ENCODE measurements around the gene NADK2.
"Not testable (repeated sequence)": the region's sequence is repeated elsewhere in the genome, so short reads cannot be mapped to it uniquely, and the experiment has no call there.

The NADK2 gene

DNA sequence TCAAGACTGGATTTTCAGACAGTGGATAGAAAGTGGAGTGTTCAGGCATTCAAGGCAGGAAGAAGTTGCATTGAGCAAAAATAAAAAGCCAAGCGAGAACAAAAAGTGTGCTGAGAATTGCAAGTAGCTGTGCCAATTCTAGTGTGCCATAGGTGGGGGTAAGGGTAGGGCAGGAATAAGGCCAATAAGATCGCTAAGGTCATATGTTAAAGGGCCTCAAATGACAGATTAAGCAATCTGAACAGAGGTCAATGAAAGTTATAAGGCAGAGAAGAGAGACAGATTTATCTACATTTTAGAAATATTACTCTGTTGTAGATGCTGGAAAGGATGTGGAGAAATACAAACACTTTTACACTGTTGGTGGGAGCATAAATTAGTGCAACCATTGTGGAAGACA lies 36.4 kb downstream of the NADK2 start:
- no peak for DNase-seq

DNA sequence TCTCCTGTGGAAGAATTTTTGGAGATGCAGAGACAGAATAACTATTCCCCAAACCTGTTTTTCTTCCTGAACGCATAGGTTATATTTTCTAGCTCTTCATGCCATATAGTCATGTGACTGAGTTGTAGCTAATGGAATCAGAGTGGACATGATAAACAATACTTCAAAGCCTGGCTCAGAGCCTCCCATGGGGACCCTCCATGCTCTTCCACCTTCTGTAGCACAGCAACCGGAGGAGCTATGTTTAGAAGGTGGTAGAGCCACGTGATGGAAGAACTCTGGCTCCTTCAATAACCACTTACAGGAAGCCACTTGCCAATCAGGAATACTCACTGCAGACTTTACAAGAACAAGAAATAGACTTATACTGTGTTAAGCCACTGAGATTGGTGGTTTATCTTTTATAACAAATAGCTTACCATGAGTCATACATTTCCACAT lies 39.2 kb downstream of the NADK2 start:
- DNase-seq: no peak

DNA sequence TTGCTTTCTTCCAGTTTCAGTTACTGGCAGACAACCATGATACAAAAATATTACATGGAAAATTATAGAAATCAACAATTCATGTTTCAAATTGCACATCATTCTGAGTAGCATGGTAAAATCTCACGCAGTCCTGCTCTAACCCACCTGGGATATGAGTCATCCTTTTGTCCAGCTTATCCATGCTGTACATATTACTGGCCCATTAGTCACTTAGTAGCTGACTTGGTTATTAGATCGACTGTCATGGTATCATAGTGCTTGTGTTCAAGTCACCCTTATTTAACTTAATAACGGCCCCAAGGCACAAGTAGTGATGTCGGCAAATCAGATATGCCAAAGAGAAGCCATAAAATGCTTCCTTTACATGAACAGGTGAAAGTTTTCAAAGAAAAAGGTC lies 41.2 kb downstream of the NADK2 start:
- no peak for DNase-seq

DNA sequence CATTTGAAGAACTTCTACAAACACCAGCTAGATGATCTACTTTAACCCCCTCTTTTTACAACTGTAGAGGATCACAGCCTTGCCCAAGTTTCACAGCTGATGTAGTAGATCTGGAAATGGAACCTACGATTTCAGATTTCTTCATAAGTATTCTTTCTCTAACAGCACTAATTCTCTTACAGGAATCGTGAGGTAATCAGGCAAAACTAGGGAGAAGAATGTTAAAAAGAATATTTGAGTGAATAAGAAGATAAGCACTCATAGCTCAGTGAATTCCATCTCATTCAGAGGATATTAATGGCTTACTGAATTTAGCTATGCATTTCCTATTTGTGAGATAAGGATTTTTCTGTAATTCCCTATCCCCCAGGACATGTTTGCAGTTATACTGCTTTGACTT lies 42.1 kb downstream of the NADK2 start:
- no peak for DNase-seq

DNA sequence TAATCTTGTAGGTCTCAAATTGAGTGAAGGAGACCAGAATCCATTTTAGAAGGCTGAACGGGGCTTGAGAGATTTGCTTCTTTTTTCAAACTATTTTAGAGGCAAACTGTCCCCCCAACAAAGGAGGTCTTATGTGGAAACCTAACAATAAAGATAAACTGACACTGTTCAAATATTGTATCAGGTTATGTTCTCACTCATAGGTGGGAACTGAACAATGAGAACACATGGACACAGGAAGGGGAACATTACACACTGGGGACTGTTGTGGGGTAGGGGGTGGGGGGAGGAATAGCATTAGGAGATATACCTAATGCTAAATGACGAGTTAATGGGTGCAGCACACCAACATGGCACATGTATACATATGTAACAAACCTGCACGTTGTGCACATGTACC lies 42.9 kb downstream of the NADK2 start:
- DNase-seq: not testable (repeated sequence)

DNA sequence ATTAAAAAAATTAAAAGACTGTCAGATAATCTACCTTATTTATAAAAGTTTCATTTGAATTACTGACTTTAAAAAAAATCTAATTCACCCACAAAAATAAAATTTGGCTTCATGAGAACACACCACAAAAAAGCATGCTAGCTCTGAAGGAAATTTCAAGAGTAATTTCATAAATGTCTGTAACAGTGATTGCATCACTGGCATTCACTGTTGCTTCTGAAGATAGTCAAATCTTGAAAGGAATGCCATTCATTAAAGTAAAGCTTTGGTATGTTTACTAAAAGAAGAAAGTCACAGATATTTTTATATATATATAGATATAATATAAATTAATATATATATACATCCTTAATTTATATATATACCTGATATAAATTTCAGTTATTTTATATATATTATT lies 43.4 kb downstream of the NADK2 start:
- no peak for DNase-seq

DNA sequence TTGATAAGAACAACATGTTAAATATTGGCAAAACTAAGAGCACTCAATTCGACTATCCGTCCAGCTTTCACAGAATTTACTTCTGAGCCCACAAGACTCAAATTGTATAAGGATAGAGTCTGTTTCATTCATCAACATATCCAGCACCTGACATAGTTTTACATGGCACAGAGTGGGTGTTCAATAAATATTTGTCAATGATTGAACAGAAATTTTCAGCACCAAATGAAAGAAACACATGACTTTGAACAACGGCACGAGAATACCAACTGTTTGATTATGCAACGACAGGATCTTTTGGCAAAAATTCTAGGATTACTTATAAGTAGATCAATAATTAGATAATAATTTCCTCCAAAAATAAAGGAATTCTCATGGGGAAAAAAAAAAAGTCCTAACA lies 48.0 kb downstream of the NADK2 start:
- no peak for DNase-seq

DNA sequence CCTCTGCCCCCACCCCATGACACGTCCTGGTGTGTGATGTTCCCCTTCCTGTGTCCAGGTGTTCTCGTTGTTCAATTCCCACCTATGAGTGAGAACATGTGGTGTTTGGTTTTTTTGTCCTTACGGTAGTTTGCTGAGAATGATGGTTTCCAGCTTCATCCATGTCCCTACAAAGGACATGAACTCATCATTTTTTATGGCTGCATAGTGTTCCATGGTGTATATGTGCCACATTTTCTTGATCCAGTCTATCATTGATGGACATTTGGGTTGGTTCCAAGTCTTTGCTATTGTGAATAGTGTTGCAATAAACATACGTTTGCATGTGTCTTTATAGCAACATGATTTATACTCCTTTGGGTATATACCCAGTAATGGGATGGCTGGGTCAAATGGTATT lies 57.3 kb downstream of the NADK2 start:
- DNase-seq: not testable (repeated sequence)

DNA sequence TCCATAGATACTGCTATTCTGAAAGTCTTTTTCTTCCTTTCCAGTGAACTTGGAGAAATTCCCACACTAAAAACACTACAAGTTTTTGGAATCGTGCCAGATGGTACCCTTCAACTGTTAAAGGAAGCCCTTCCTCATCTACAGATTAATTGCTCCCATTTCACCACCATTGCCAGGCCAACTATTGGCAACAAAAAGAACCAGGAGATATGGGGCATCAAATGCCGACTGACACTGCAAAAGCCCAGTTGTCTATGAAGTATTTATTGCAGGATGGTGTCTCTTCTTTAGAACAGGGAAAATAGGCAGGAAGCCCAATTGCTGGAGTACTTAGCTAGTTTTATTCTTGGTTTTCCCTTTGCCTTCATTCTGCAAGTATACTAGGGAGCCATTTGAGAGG lies 60.0 kb downstream of the NADK2 start:
- no peak for DNase-seq

DNA sequence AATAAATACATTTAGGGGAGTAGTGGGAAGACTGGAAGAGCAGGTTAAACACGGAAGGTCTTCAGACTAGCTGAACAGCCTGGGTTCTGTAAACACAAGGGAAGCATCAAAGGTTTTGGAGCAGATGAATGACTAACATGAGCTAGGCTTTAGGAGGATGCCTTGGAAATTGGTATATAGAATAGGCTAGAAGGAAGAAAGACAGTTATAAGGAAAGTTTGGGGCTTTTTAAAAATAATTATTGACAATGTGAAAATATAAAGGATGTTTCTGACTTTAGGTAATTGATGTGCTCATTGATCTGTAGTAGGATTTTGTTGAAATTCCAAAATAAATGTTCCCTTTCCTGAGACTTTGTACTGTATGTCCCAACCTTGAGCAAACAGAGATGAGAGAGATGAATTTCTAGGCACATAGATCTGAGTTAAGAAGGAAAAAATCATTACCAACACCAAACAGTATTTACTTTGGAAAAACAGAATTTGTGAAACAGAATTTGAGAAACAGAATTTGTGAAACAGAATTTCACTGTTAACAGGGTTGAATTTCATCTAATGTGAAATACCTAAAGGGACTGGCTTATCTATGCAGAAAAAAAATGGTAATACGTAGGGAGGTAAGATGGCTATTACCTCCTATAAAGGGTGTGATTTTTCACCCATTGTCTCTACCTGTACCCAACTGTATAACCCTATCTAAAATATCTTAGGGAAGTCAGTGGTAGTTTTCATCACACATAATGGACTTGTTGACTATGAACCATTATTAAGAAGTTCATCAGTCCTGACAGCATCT lies 61.0 kb downstream of the NADK2 start:
- DNase-seq: no peak

DNA sequence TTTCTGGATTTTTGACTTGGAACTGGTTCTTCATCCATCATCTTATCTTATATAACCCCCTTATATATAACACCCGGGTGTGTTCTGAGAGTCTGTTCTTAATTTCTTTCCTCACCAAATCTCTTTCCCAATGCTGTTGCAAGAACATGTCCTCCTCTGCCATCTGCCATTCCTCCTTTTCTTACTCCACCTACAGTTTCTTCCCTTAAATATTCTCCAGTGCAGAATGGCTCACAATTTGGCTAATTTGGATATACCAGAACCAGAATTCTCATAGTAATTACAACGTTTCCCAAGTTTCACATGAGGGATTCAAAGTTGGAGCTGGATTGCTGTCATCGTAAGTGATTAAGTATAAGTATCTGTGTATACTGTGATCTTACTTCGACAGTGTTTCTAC lies 61.8 kb downstream of the NADK2 start:
- no peak for DNase-seq

DNA sequence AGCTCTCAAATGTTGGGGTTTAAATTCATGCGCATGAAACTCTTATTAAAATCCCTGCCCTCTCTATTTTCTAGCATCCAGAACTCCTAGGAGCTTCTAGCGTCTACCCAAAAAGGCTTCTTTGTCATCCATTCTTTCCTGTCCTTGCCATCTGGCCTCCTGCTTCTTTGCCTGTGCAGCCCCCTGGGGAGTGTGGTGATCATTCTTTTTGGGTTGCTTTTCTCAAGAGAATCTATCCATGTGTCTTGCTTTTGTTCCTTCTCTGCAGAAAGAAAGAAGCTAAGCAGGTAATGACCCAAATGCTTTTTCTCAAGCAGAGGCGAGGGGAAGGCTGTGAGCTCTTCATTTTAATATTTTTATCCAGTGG lies 63.2 kb downstream of the NADK2 start:
- DNase-seq: no peak

DNA sequence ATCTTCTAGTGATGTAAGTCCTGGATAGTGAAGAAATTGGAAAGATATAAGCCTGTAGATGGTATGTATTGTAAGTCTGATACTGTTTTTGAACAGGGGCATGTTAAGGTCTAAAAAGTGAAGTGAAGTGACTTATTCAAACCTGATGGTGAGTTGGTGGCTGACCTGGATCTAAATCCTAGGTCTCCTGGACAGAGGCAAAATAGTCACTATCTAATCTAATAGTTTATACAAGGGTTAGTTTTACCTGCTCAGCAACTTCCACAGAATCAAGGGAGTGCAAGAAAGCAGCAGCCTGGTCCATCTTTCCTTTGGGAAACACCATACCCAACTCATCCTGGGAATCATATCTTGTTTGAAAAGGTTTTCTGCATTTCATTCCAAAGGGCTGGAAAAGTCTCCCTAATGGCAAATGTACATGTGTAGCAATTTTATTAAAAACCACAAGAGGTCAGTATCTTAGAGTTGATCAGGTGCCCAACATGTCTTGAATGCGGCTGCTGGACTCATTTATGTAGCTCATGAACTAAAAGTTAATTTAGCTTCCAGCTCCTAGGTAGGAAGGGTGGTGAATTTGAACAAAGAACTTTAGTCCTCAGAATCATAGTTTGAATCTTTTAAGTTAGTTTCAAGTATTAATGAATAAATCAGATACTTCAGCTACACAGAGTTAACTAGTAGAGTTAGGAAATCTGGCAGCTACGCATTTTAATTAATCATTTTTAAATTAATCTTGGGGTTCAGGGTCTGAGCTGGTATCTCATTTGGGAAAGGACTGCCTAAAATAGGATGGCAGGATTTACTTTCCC lies 63.8 kb downstream of the NADK2 start:
- DNase-seq: peak; percentile 16

DNA sequence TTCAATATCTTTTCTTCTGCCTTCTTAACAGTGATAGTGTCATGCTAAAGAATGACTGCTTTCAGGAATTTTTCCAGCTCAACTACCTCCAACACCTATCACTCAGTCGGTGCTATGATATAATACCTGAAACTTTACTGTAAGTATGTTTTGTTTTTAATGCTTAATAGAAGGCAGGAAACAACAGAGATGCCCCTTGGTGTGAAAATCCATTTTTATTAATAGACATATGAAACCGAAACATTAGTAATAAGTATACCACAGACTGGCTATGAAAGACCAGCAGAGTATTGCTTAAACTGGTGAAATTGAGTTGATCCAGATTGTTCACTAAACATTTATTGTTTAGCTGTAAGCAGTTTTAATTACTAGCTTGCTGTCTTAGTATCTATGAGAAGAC lies 64.6 kb downstream of the NADK2 start:
- no peak for DNase-seq

DNA sequence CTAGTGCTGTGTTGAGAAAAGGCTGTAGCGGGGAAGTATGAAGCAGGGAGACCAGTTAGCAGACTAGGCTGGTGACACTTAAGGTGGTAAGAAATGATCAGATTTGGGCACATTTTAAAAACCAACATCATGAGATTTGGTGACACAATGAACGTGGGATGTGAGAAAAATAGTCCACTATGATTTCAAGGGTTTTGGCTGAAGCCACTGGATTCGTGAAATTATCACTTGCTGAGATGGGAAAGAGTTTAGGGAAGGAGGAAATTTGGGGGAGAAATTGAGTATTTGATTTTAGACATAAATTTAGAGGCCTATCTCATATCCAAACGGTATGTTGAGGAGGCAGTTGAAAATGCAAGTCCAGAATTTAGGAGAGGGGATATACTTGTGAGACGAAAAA lies 66.7 kb downstream of the NADK2 start:
- DNase-seq: no peak

DNA sequence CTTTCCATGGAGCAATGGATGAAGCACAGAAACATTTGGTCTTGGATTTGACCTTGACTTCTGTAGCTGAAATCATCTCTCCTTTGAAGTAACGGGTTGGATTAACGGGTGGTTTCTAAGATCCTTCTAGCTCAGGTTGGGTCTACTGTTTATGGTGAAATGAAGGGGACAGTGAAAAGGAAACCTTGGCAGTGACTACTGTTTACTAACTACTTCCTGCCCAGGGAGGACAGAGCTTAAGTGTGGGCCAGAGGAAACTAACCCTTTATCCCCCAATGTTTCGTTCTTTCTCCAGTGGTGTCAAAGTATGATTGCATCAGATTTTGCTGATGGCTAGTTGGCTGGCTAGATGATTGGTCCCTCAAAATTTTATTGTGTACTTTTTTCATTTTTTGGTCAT lies 67.6 kb downstream of the NADK2 start:
- no peak for DNase-seq

DNA sequence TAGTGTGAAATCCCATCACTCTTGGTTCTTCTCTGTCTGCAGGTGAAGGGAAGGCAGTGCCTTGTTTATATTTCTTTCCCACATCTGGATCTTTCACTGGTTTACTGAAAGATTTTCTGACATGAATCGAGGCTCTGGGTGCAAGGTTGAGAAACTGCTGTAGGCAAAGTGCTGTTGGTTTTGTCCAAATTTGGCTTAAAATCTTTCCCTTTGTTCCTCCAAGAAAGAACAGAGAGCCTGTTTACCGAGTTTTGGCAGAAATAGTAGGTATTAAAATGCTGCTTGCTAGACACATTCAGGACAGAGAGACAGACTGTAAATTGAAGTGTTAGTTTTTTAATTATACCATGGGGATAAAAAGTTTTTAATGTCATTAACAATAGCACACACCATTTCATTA lies 68.3 kb downstream of the NADK2 start:
- DNase-seq: no peak

DNA sequence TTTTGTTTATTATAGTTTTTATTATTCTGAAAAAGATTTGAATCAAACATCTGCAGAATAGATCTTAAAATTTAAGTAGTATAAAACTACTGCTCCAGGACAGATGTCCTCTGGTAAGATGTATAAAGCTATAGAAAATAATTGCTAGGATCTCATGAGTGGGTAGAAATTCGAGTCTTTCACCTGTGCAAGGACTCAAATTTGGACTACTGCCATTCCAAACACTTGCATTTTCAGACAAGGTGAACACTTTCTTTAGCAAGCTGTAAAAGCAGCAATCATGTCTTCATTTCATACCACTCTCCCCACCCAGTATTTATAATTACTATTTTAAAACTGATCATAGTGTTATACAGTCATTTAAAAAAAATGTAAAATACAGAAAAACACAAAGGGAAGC lies 69.1 kb downstream of the NADK2 start:
- no peak for DNase-seq

DNA sequence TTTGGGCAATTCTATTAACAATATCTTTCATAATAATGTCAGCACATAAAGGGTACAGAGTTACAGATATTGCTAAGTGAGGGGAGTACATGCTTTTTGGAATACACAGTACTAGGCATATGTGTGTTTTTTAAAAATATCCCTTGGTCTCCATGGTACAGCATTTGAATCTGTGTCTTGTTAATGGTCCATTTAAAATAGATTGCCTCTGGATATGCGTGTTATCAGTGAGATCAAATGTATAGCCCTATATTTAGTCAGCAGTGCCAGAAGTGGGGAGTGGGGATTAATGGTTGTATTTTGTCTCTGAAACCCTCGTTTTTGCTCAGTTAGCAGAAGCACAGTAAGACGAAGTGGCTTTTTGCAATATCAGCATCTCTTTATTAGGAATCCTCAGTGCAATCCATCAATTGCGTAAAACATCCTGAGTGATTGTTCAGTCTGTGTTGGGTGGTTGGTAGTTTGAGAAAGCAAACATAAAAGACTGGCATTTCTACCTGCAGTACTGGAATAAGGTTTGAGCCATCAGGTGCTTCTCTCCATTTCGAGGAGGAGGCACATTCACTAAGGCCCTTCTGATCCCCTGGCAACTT lies 70.8 kb downstream of the NADK2 start:
- DNase-seq: no peak

DNA sequence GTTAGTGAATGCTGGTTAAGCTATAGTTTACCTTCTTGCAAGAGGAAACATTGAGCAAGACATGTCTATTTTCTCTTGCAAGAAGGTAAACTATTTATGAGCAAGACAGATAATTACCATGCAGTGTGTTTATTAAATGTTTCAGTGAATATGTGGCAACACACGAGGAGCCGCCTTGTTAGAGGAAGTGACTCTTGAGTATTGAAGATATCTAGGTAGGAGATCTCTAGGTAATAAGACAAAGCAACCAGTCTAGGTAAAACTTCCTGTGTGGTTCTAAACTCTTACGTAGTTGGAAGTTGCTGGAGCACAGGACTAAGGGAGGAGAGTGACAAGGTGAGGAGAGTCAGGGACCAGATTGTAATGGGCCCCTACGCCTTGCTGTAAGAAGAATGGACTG lies 73.0 kb downstream of the NADK2 start:
- DNase-seq: no peak

DNA sequence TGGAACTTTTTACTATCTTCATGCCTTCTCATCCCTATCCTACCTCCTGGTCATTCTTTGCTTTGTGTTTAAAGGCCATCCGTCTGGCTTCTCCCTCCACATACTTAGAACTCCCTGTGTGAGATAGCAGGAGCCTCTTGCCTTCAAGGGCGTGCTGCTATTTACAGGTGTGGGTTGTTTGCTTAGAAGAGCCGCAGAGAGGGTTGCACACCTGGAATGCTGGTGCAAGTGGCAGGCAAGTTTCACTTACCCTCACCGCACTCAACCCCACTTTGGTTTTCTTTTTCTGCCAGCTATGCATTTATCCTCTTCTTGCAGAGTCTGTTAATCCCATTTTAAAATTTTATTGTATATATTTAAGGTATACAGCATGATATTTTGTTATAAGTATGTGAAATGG lies 77.3 kb downstream of the NADK2 start:
- DNase-seq: no peak

DNA sequence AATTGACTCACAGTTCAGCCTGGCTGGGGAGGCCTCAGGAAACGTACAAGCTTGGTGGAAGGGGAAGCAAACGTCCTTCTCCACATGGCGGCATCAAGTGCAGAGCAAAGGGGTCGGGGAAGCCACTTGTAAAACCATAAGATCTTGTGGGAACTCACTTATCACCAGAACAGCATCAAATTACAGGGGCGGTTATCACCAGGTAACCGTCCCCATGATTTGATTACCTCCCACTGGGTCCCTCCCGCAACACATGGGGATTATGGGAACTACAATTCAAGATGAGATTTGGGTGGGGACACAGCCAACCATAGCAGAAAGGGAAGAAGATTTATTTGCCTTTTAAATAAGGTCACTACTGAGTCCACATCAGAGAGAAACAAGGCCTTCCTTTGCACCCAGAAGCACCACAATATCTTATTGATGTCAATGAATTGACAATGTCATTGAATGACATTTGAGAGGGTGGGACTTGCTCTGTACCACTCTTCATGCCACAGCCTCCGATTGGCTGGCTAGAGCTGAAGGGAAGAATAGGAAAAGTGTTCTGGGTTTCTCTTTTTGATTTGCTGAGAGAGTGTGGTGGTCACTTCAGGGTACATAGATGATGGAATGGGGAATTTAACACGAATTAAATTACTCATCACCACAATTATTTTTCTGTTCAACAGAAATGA lies 78.8 kb downstream of the NADK2 start:
- DNase-seq: no peak

DNA sequence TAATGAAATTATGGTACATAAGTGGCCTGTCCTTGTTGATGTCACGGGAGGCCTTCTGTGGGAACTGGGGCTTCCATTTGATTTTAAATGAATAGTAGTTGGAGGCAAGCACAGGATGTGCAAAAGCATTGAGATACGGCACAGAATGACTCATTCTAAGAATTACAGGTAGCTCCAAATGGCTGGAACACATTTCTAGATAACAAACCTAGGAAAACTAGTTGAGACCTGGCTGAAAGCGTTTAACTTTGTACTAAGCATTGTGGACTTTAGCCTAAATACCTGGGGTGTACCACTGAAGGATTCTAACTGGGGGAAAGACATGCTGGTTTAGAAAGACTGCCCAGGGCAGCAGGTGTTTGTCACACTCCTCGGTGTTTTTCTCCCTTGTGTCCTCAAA lies 80.4 kb downstream of the NADK2 start:
- no peak for DNase-seq

DNA sequence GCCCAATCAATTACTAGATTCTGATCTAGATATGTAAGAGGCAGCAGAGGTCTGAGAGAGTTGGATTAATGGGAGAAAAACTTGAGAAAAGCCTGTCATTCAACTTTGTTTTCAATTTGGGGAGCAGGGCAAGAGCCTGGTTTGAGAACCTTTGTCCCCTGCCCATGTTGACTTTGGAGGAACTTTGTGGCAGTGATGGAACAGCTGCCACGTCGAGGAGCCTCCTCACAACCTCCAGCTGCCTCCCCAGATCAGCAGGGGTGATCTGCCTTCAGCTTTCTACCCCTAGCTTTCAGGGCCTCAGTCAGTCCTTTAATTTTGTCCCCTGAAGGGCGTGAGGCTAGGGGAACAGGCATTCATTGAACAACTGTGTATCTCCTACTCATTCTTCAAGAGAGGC lies 81.1 kb downstream of the NADK2 start:
- no peak for DNase-seq

All from DMS 273 treated with DMSO at 0.1 percent for 48 hours (cell line).